C4-2B (cell line): ENCODE results near the gene KCP.

Source experiments
- H3K27ac ChIP-seq: fragments of 450-650 bp; 2 replicates; pipeline ENCODE4 v1.5.1; 2017
- CTCF ChIP-seq: fragments of 450-650 bp; conservative IDR thresholded peaks from 2 replicates; pipeline ENCODE4 v1.5.1; 2017; ENCODE audit warnings: mild to moderate bottlenecking
- ZFX ChIP-seq: fragments of 450-650 bp; IDR thresholded peaks from 2 replicates; pipeline ENCODE4 v1.6.1; 2017

KCP gene

GRCh38 chr7:128874140-128875031 lies 36.1 kb downstream of the KCP start:
- TF ChIP-seq CTCF (no peak), ZFX (no peak)
- peak overlapping the region; percentile 11; the same call in 1 of the 2 replicates for H3K27ac ChIP-seq

- TF ChIP-seq CTCF (no peak), ZFX (no peak)
- H3K27ac ChIP-seq: no peak overlapping the region
Observed at GRCh38 chr7:128873234-128873633, 37.3 kb downstream of the KCP start.

GRCh38 chr7:128872394-128872824 lies 38.1 kb downstream of the KCP start:
- TF ChIP-seq ZFX: no peak
- TF ChIP-seq CTCF: no peak; the same call in 1 of the 2 replicates
- no peak overlapping the region for H3K27ac ChIP-seq

GRCh38 chr7:128871050-128871449 lies 39.5 kb downstream of the KCP start:
- no peak overlapping the region for H3K27ac ChIP-seq
- TF ChIP-seq ZFX (no peak), CTCF (no peak)

GRCh38 chr7:128869944-128870285 lies 40.6 kb downstream of the KCP start:
- no peak for TF ChIP-seq ZFX
- TF ChIP-seq CTCF: no peak
- H3K27ac ChIP-seq: no peak overlapping the region; the same call in 1 of the 2 replicates

- TF ChIP-seq CTCF (no peak; the same call in 1 of the 2 replicates), ZFX (0 out of 2 replicates have a peak, but pooled peaks have one; percentile 28)
- H3K27ac ChIP-seq: peak overlapping the region; percentile 35
Observed at GRCh38 chr7:128869138-128869943, 41.2 kb downstream of the KCP start.

GRCh38 chr7:128868624-128869137 lies 41.8 kb downstream of the KCP start:
- H3K27ac ChIP-seq: peak overlapping the region; percentile 35
- TF ChIP-seq ZFX: no peak
- TF ChIP-seq CTCF: no peak
